ENCODE results near the gene TMEM45B. TPM values are rescaled to one million over a fixed set of nuclear protein-coding genes. Genes with fewer than 3 reads are reported as not detected.

TMEM45B gene
- total RNA-seq = not detected in 2 replicates

GRCh38 chr11:129815596-129816461, at the start of gene TMEM45B:
Gene TMEM45B (plus strand): TSS chr11:129815848. CDS start chr11:129852483, 36,635 bp downstream.

GRCh38 chr11:129895126-129896041, 79.7 kb downstream of the TMEM45B start, which contains the start of gene NFRKB:
Gene NFRKB (minus strand): TSS chr11:129895578. CDS start chr11:129892849, 2,729 bp downstream.

Small RNAs within 50 kb of the gene (small RNA-seq; reads per million reads assigned to genes)
- gene AP003327.1 = not detected

Other genes starting within 250 kb of the TMEM45B start
- 27.7 and 28.1 TPM in 2 replicates for gene NFRKB, start 79.7 kb downstream of the TMEM45B start, total RNA-seq
- 8.3 and 11.4 TPM in 2 replicates for gene PRDM10, start 187.0 kb downstream of the TMEM45B start, total RNA-seq